Liver (tissue), 9 donors: ENCODE measurements around the gene TNFAIP8. TPM values are rescaled to one million over a fixed set of nuclear protein-coding genes. Genes with fewer than 3 reads are reported as not detected.

Experiments used
- DNase-seq: peaks from one replicate; pipeline ENCODE4 v3.0.0-alpha.2; 2017; ENCODE audit warnings: low spot score
- H3K27ac ChIP-seq, 2 donors: one replicate each; pipeline ENCODE4 v1.7.0; 2013; ENCODE audit warnings: inconsistent platforms in 2 of 2, low read length in 2 of 2, control low read depth in 1 of 2, low read depth in 1 of 2, mild to moderate bottlenecking in 1 of 2
- H3K27me3 ChIP-seq, 4 donors: one replicate each; pipeline versions ENCODE4 v1.6.1 to v1.7.0; 2013; ENCODE audit warnings: low read length in 3 of 4, inconsistent platforms in 1 of 4, mild to moderate bottlenecking in 1 of 4, moderate library complexity in 1 of 4; ENCODE audit not compliant: control insufficient read depth in 4 of 4, insufficient read depth in 4 of 4
- H3K36me3 ChIP-seq, 4 donors: one replicate each; pipeline versions ENCODE4 v1.6.1 to v1.7.0; 2013; ENCODE audit warnings: low read length in 3 of 4, mild to moderate bottlenecking in 3 of 4, low read depth in 1 of 4, moderate library complexity in 1 of 4; ENCODE audit not compliant: control insufficient read depth in 4 of 4, insufficient read depth in 3 of 4
- H3K4me1 ChIP-seq, 4 donors: one replicate each; pipeline versions ENCODE4 v1.6.1 to v1.7.0; 2013; ENCODE audit warnings: low read length in 3 of 4, mild to moderate bottlenecking in 3 of 4, moderate library complexity in 1 of 4; ENCODE audit not compliant: control insufficient read depth in 4 of 4, insufficient read depth in 4 of 4
- H3K4me3 ChIP-seq, 3 donors: one replicate each; pipeline versions ENCODE4 v1.6.1 to v1.7.0; 2013; ENCODE audit warnings: low read length in 3 of 3, control low read depth in 1 of 3, low read depth in 1 of 3, mild to moderate bottlenecking in 1 of 3
- H3K9ac ChIP-seq, 2 donors: one replicate each; pipeline ENCODE4 v1.7.0; 2013; ENCODE audit warnings: low read length in 2 of 2, mild to moderate bottlenecking in 2 of 2, moderate library complexity in 2 of 2, control low read depth in 1 of 2, low read depth in 1 of 2
- H3K9me3 ChIP-seq, 4 donors: one replicate each; pipeline versions ENCODE4 v1.6.1 to v1.7.0; 2013; ENCODE audit warnings: low read length in 3 of 4; ENCODE audit not compliant: control insufficient read depth in 4 of 4
- EGR1 ChIP-seq, 2 donors: IDR thresholded peaks; 2 replicates each; pipeline ENCODE4 v1.6.1; 2016 to 2018; ENCODE audit warnings: antibody characterized with exemption in 2 of 2, low read depth in 2 of 2
- FOXA1 ChIP-seq: IDR thresholded peaks from 2 replicates; pipeline ENCODE4 v1.6.1; 2016; ENCODE audit warnings: antibody characterized with exemption
- FOXA2 ChIP-seq: IDR thresholded peaks from 2 replicates; pipeline ENCODE4 v1.6.1; 2016; ENCODE audit warnings: antibody characterized with exemption
- GABPA ChIP-seq, 2 donors: IDR thresholded peaks in 1 of 2; conservative IDR thresholded peaks in 1 of 2; 2 replicates each; pipeline ENCODE4 v1.6.1; 2016; ENCODE audit warnings: antibody characterized with exemption in 2 of 2, mild to moderate bottlenecking in 1 of 2, moderate library complexity in 1 of 2
- HNF4A ChIP-seq, 2 donors: conservative IDR thresholded peaks; 2 replicates each; pipeline ENCODE4 v1.6.1; 2016; ENCODE audit warnings: antibody characterized with exemption in 2 of 2, mild to moderate bottlenecking in 2 of 2
- HNF4G ChIP-seq: IDR thresholded peaks from 2 replicates; pipeline ENCODE4 v1.6.1; 2016; ENCODE audit warnings: antibody characterized with exemption
- JUND ChIP-seq, 2 donors: IDR thresholded peaks; 2 replicates each; pipeline ENCODE4 v1.6.1; 2016; ENCODE audit warnings: antibody characterized with exemption in 2 of 2
- NR2F2 ChIP-seq: IDR thresholded peaks from 2 replicates; pipeline ENCODE4 v1.6.1; 2016; ENCODE audit warnings: antibody characterized with exemption
- RAD21 ChIP-seq, 2 donors: IDR thresholded peaks; 2 replicates each; pipeline ENCODE4 v1.6.1; 2016; ENCODE audit warnings: antibody characterized with exemption in 2 of 2, mild to moderate bottlenecking in 2 of 2
- RXRA ChIP-seq, 2 donors: IDR thresholded peaks; 2 replicates each; pipeline ENCODE4 v1.6.1; 2017 to 2018; ENCODE audit warnings: antibody characterized with exemption in 2 of 2, mild to moderate bottlenecking in 1 of 2
- SP1 ChIP-seq: IDR thresholded peaks from 2 replicates; pipeline ENCODE4 v1.6.1; 2018; ENCODE audit warnings: antibody characterized with exemption, mild to moderate bottlenecking
- TAF1 ChIP-seq: conservative IDR thresholded peaks from 2 replicates; pipeline ENCODE4 v1.6.1; 2016; ENCODE audit warnings: antibody characterized with exemption, mild to moderate bottlenecking
- YY1 ChIP-seq: IDR thresholded peaks from 2 replicates; pipeline ENCODE4 v1.6.1; 2016; ENCODE audit warnings: antibody characterized with exemption, mild to moderate bottlenecking
- WGBS: extraction: QIAGEN DNeasy Blood & Tissue Kit; methylation state at CpG from one replicate; pipeline ENCODE4 v1.1.7; 2013; 5-methylcytosine and 5-hydroxymethylcytosine counted together
- polyA plus RNA-seq, 2 donors: library from polyadenylated mRNA; stranded (reverse) in 1 of 2; unstranded in 1 of 2; fragments of 200-250 nt in 1 of 2; fragments of >200 nt in 1 of 2; fragmentation: Nextera tagmentation in 1 of 2; extraction: Ambion mirVana in 1 of 2; gene quantifications; one replicate each; pipeline versions ENCODE4 v1.2.1 to v1.2.3, GENCODE V29; 2013 to 2015
- total RNA-seq, 2 donors: library from RNA; depleted of rRNA; stranded (reverse); fragments of >200 nt; gene quantifications; one replicate each; pipeline ENCODE4 v1.2.3, GENCODE V29; 2014
- TF ChIP-seq, protein P1 (sequence below): IDR thresholded peaks from 2 replicates; pipeline ENCODE4 v1.6.1; 2016; ENCODE audit warnings: antibody characterized with exemption
- TF ChIP-seq, protein P2 (sequence below): IDR thresholded peaks from 2 replicates; pipeline ENCODE4 v1.6.1; 2016; ENCODE audit warnings: antibody characterized with exemption, mild to moderate bottlenecking
- TF ChIP-seq, protein P3 (sequence below): IDR thresholded peaks from 2 replicates; pipeline ENCODE4 v1.6.1; 2016; ENCODE audit warnings: antibody characterized with exemption
- TF ChIP-seq, protein P4 (sequence below): IDR thresholded peaks from 2 replicates; pipeline ENCODE4 v1.6.1; 2016; ENCODE audit warnings: antibody characterized with exemption
- TF ChIP-seq, protein P5 (sequence below): fragments of 150-350 bp; IDR thresholded peaks from 2 replicates; pipeline ENCODE4 v1.5.1; 2017; ENCODE audit warnings: improper control_type of control experiment, low read depth, low read length; ENCODE audit not compliant: missing input control
- donor health status: healthy.
- donor health status: healthy.
- donor health status: healthy.
- donor health status: healthy.
- donor health status: healthy.

The TNFAIP8 gene
- total and polyA plus RNA-seq, 4 donors: 2.6 to 28.6 (median 4.4) TPM

DNA sequence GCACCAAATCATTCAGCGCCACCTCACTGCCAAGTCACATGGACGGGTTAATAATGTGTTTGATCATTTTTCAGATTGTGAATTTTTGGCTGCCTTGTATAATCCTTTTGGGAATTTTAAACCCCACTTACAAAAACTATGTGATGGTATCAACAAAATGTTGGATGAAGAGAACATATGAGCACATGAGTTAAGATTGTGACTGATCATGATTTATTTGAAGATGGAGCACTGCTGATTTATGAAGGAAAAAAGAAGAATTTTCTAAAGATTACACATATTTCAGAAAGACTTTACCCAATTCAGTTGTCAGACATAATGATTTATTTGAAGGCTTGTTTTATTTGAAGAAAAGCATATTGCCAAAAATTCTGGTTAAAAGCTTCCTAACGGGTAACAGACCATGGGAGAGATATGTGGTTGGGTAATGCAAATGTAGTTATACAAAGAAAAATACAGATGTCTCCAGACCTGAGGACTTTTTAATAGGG is 37.4 kb downstream of the TNFAIP8 start:
- Histone ChIP-seq H3K4me3 (no peak overlapping the region), H3K27ac (no peak overlapping the region), H3K9ac (no peak overlapping the region), H3K9me3 (no peaks in the 10 kb centered on the region), H3K27me3 (no peaks in the 10 kb centered on the region), H3K36me3 (no peaks in the 10 kb centered on the region), H3K4me1 (peaks cover 6 to 13% (median 7%) of the 10 kb centered on the region in 4 donors)
- 79% methylated on average over 3 of the region's 3 CpGs for WGBS
- no peak for DNase-seq
- TF ChIP-seq FOXA2 (no peak), NR2F2 (no peak), JUND (IDR thresholded peaks at IDR 0.05) (no peak), GABPA (IDR thresholded peaks at IDR 0.05 in 1 of 2, conservative IDR thresholded peaks at IDR 0.05 in 1 of 2) (no peak), RAD21 (IDR thresholded peaks at IDR 0.05) (no peak), FOXA1 (no peak), YY1 (no peak), SP1 (no peak), EGR1 (IDR thresholded peaks at IDR 0.05; ENCODE audit: low read depth in 2 of 2) (no peak), RXRA (IDR thresholded peaks at IDR 0.05) (no peak), HNF4A (conservative IDR thresholded peaks at IDR 0.05) (no peak), HNF4G (no peak), TAF1 (no peak)
- TF ChIP-seq, protein P1, sequence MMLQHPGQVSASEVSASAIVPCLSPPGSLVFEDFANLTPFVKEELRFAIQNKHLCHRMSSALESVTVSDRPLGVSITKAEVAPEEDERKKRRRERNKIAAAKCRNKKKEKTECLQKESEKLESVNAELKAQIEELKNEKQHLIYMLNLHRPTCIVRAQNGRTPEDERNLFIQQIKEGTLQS: no peak
- TF ChIP-seq, protein P2, sequence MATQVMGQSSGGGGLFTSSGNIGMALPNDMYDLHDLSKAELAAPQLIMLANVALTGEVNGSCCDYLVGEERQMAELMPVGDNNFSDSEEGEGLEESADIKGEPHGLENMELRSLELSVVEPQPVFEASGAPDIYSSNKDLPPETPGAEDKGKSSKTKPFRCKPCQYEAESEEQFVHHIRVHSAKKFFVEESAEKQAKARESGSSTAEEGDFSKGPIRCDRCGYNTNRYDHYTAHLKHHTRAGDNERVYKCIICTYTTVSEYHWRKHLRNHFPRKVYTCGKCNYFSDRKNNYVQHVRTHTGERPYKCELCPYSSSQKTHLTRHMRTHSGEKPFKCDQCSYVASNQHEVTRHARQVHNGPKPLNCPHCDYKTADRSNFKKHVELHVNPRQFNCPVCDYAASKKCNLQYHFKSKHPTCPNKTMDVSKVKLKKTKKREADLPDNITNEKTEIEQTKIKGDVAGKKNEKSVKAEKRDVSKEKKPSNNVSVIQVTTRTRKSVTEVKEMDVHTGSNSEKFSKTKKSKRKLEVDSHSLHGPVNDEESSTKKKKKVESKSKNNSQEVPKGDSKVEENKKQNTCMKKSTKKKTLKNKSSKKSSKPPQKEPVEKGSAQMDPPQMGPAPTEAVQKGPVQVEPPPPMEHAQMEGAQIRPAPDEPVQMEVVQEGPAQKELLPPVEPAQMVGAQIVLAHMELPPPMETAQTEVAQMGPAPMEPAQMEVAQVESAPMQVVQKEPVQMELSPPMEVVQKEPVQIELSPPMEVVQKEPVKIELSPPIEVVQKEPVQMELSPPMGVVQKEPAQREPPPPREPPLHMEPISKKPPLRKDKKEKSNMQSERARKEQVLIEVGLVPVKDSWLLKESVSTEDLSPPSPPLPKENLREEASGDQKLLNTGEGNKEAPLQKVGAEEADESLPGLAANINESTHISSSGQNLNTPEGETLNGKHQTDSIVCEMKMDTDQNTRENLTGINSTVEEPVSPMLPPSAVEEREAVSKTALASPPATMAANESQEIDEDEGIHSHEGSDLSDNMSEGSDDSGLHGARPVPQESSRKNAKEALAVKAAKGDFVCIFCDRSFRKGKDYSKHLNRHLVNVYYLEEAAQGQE: no peak
- TF ChIP-seq, protein P3, sequence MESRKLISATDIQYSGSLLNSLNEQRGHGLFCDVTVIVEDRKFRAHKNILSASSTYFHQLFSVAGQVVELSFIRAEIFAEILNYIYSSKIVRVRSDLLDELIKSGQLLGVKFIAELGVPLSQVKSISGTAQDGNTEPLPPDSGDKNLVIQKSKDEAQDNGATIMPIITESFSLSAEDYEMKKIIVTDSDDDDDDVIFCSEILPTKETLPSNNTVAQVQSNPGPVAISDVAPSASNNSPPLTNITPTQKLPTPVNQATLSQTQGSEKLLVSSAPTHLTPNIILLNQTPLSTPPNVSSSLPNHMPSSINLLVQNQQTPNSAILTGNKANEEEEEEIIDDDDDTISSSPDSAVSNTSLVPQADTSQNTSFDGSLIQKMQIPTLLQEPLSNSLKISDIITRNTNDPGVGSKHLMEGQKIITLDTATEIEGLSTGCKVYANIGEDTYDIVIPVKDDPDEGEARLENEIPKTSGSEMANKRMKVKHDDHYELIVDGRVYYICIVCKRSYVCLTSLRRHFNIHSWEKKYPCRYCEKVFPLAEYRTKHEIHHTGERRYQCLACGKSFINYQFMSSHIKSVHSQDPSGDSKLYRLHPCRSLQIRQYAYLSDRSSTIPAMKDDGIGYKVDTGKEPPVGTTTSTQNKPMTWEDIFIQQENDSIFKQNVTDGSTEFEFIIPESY: no peak
- TF ChIP-seq, protein P4, sequence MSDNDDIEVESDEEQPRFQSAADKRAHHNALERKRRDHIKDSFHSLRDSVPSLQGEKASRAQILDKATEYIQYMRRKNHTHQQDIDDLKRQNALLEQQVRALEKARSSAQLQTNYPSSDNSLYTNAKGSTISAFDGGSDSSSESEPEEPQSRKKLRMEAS: no peak
- TF ChIP-seq, protein P5, sequence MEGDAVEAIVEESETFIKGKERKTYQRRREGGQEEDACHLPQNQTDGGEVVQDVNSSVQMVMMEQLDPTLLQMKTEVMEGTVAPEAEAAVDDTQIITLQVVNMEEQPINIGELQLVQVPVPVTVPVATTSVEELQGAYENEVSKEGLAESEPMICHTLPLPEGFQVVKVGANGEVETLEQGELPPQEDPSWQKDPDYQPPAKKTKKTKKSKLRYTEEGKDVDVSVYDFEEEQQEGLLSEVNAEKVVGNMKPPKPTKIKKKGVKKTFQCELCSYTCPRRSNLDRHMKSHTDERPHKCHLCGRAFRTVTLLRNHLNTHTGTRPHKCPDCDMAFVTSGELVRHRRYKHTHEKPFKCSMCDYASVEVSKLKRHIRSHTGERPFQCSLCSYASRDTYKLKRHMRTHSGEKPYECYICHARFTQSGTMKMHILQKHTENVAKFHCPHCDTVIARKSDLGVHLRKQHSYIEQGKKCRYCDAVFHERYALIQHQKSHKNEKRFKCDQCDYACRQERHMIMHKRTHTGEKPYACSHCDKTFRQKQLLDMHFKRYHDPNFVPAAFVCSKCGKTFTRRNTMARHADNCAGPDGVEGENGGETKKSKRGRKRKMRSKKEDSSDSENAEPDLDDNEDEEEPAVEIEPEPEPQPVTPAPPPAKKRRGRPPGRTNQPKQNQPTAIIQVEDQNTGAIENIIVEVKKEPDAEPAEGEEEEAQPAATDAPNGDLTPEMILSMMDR: no peak
